GM19099 (cell line): ENCODE measurements around the gene CRADD.

Experiments
- POLR2A ChIP-seq: IDR thresholded peaks from 3 replicates; pipeline ENCODE4 v1.6.1; 2011; ENCODE audit warnings: low read depth; ENCODE audit not compliant: insufficient read length; ENCODE audit errors: extremely low read depth

Gene CRADD

DNA sequence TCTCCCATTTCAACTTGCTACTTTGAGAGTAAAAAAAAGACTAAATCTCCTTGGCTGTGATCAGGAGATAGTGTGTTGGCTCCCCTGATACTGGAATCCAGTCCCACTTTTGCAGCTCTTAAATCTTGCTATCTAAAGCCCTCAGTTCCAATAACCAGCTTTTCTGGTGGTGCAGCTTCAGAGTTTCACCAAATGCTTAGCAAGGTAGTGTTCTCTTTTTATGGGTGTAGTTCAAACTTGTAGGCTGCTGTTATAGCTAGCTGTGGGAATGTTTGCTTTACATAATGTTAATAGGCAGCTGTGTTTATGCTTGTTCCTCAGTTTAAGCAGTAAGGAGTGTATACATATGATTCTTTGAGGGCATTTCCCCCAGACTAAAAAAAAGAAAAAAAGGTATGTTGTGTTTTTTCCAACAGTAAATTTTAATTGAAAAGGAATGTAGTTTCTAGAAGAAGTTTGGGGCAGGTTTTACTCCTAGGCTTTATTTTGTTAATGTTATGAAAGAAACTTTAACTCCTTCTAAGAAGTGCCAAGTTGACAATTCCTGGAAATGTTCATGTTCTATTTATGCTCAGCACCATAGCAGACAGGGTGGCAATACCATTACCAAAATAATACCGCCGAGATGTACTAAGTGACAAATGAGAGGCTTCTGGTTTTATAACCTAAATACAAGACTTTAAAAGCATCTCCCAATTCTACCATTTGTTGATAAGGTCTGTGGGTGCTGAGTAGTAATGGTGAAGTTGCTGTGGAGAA lies 12.1 kb downstream of the CRADD start:
- TF ChIP-seq POLR2A: no peak

DNA sequence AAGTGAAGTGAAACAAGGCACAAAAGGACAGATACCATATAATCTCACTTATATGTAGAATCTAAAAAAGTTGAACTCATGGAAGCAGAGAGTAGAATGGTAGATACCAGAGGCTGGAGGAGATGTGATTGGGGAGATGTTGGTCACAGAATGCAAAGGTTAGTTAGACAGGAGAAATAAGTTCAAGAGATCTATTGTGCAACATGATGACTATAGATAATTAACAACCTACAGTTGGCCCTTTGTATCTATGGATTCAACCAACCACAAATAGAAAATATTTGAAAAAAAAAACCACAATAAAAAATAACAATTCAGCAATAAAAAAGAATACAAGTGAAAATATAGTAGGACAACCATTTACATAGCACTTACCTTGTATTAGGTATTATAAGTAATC lies 19.3 kb downstream of the CRADD start:
- TF ChIP-seq POLR2A: no peak

DNA sequence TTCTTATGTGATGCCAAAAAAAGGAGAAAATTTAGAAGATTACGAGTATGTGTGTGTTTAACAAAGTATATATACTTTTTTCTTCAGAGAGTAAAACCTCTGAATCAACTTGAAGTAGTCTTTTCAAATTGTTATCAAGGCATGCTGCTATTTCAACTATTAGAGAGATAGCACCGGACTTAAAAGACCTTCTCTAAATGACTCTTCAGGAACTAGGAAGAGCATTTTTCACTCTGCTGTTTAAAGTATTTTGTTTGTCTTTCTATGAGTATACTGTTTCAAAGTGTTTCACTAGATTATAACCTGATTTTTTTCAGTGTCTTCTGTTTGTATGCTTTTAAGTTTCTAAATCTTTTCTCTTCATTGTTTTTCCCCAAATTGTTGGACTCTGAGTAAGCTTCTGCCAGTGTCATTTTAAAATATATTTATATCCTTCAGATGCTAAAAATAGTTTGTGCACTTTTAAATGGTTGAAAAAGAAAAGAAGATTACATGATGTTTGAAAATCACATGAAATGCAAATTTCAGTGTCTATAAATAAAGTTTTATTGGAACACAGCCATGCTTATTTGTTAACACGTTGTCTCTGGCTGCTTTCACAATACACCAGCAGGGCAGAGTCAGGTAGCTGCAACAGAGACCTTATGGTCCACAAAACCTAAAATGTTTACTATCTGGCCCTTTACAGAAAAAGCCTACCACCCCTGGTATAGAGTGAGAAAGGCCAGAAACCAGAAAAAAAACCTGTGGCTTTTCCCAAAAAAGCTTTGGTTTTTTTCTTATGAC lies 21.3 kb downstream of the CRADD start:
- no peak for TF ChIP-seq POLR2A

DNA sequence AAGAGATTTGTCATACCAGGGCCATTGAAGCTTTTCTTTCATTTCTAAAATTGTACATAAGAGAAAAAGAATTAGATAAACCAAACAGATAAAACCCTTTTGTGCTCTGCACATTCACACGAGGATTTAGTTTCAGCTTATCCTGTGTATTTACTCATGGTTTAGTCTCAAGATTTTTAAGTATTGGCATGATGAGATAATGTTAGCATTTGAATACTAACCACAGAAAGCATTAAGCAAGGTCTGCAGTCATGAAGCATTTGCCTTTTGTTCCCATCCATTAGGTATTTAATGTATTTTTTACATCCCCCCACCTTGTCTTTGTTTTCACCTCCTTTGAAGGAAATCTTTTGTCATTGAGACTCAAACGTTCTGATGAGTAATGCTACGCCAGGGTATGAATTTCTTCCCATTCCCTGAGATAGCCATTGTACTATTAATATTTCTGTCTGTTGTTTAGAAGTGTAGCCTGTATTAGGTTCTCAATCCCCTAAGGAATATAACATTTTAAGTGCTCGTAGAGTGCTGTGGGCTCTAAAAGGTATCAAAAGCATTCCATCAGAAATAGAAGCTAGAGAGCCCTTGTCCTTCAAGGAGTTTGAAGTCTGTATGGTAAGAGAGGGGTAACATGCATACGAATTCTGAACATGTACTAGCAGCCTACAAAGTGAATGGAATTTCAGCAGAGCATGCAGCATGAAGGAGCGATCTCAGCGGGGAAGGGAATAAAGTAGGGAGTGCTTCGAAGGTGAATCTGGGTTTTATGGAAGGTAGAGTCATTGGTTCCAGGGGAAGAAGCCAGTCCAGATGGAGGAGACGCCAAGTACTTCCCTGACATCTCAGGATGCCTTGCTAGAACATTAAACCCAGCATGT lies 22.3 kb downstream of the CRADD start:
- TF ChIP-seq POLR2A: no peak

DNA sequence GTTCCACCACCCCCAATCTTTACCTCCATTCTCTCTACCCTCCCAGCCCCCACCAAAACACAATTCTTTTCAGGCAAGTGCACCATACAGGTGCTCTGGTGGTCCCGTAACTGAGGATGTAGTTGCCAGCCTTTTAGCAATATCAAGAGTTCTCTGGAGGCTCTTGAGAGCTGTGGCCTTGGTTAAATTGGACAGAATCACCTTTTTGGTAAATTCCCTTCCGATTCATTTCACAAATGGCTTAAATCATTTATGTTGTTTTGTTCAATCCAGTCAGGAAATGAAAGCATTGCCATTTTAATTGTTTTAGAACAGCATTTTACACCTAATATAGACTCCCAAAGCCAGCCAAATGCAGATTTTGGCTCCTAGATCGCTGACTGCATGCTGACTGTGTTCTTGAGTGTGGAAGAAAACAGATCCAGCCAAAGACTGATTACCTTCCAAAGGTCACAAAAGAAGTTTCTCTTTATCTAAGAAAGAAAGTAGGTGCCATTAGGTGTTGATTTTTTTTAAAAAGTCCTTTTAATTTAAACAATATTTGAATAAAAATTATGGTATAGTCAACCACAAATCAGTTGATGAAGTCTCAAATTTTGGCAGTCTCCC lies 25.6 kb downstream of the CRADD start:
- TF ChIP-seq POLR2A: no peak

DNA sequence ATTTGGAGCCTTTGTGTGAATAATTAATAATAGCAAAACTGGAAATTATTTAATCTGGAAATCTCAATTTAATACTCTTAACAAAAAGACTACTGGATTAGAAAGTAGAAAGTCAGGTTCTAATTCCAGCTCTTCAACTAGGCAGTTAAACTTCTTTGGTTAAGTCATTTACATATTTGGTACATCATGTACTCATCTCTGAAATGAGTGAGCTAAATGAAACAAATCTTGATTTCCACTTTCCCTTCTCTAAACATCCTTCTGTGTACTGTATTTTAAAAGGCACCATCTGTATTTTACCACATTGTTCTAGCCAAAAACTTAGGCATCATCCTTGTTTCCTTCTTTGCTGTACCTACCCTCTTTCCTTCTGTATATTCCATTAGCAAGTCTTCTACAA lies 26.9 kb downstream of the CRADD start:
- TF ChIP-seq POLR2A: no peak

DNA sequence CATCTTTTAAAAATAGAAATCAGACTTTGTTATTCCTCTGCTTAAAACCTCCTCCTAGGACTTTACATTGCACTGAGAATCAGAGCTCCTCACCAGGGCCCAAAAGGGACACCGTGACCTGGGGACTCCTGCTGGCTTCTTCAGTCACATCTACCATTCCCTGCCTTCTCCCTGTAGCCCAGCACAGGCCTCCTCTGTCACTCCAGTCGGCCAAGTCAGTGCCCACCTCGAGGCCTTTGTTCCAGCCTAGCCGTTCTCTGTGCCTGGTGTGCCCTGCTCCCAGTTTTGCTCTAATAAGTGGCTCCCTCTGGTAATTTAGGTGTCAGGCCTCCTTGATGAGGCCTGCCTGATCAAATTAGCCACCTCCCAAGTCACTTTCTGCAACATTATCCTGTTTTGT lies 27.4 kb downstream of the CRADD start:
- no peak for TF ChIP-seq POLR2A

DNA sequence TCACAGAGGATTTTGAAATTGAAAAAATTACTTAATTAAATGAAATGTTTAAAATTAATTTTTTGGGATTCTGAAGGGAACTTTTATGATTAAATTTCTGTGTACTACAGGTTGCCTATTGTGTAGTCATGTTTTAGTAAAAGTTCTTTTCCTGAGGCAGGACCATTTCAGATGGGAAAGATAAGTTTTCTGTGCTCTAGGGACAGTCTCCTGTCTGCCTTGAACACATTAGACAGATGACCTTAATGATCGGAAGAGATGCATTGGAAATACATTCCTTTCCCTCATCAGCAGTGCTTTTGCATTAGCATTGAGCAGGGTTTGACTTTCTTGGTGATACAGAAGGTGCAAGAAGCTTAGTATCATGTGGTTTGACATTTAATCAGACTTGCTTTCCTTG lies 28.1 kb downstream of the CRADD start:
- no peak for TF ChIP-seq POLR2A

DNA sequence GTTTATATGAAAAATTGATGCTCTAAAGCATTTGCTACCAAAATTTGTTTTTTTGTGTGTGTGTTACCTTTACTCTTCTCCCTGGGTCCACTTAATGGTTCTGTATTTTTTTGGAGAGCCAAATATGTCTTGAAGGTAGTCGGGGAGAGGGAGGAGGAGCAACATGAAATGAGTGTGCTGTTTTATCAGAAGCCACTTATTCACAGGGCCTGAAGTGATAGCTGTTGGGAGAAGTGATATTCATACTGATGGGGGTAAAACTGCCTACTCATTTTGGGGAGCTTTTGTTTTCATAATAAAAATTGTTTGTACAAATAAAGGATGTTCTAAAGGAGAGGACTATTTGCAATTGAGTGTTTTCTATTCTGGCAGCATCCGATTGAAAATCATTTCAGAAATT lies 29.2 kb downstream of the CRADD start:
- TF ChIP-seq POLR2A: no peak

DNA sequence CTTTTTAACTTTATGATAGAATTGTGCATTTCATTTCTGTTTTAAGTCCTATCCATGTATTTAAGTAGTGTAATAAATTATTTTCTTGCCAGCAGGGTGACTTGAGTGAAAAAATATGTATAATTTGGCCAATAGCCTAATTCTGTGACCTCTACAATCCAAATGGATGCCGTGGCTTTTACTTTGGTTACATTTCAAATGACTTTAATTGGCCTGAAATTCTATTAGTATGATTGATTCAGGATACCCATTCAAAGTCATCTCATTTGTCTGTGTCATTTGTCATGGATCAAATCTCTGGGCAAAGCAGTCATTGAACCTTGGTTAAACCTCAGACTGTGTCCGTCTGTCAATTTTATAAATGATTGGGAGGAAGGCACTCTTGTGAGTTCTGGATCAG lies 29.6 kb downstream of the CRADD start:
- TF ChIP-seq POLR2A: no peak

DNA sequence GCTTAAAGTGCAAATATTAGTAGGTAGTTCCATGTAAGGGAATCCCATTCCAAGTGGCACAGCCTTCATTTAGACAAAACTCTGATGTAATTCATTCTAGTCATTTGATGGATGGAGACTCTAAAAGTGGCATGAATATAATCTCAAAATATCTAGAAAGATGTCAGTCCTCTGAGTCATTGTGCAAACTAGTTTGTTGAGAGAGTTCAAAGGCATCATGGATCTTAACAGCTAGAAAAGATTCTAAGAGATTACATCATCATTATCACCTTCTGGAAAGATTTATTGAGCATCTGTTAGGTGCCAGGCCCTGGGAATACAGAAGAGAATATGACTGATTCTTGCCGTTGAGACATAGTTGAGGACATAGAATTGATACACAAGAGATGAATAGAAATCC lies 30.7 kb downstream of the CRADD start:
- TF ChIP-seq POLR2A: no peak

DNA sequence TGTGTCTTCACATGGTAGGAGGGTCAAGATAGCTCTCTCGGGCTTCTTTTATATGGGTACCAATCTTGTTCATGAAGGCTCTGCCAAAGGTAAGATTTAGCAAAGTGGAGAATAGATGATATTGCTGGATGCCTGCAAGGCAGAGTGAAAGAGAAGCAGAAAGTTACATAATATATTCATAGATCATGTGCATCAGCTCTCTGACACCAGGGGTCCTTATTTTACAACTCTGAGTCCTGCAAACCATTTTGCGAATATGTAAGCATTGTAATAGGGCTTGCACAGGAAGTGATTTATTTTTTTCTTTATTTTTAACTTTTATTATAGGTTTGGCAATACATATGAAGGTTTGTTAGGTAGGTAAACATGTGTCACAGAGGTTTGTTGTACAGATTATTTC lies 31.8 kb downstream of the CRADD start:
- TF ChIP-seq POLR2A: no peak

DNA sequence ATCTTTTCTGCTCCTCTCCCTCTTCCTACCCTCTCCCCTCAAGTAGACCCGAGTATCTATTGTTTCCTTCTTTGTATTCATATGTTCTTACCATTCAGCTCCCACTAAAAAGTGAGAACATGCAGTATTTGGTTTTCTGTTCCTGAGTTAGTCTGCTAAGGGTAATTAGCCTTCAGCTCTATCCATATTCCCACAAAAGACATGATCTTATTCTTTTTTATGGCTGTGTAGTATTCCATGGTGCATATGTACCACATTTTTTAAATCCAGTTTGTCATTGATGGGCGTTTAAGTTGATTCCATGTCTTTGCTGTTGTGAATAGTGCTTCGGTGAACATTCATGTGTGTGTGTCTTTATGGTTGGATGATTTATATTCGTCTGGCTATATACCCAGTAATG lies 32.2 kb downstream of the CRADD start:
- no peak for TF ChIP-seq POLR2A

DNA sequence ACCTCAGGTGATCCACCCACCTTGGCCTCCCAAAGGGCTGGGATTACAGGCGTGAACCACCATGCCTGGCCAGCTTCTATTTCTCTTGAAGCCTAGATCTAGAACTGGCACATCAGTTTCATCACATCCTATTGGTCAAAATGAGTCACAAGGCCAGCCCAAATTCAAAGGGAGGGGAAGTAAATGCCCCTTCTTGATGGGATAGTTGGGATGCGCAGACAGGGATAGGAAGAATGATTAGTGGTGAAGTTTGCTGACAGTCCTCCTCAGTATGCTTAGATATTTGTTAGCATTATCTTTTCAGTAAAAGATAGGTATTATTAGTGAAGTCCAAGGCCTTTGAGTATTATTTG lies 33.4 kb downstream of the CRADD start:
- TF ChIP-seq POLR2A: no peak

DNA sequence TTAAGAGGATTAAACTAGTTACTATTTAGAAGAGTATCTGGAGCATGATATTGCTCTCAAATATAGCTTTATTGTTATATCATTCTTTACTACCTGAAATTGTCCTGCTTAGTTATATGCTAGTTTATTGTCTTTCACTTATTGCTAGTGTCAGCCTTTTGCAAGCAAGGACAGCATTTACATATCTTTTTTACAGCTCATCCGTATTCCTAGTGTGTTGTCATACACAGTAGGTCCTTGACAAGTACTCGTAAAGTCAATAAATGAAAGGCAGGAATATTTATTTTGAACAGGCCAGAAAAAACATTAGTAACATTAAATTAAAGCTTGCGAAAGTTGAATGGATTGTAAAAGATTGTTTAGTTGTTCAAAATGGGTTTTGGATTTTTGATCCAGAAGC lies 35.0 kb downstream of the CRADD start:
- no peak for TF ChIP-seq POLR2A
